Measurements from ENCODE around the gene CYP27B1. TPM values are rescaled to one million over a fixed set of nuclear protein-coding genes. Genes with fewer than 3 reads are reported as not detected.

Gene CYP27B1, protein sequence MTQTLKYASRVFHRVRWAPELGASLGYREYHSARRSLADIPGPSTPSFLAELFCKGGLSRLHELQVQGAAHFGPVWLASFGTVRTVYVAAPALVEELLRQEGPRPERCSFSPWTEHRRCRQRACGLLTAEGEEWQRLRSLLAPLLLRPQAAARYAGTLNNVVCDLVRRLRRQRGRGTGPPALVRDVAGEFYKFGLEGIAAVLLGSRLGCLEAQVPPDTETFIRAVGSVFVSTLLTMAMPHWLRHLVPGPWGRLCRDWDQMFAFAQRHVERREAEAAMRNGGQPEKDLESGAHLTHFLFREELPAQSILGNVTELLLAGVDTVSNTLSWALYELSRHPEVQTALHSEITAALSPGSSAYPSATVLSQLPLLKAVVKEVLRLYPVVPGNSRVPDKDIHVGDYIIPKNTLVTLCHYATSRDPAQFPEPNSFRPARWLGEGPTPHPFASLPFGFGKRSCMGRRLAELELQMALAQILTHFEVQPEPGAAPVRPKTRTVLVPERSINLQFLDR
- total RNA-seq = under 0.01 and 0.67 TPM in 2 replicates

DNA sequence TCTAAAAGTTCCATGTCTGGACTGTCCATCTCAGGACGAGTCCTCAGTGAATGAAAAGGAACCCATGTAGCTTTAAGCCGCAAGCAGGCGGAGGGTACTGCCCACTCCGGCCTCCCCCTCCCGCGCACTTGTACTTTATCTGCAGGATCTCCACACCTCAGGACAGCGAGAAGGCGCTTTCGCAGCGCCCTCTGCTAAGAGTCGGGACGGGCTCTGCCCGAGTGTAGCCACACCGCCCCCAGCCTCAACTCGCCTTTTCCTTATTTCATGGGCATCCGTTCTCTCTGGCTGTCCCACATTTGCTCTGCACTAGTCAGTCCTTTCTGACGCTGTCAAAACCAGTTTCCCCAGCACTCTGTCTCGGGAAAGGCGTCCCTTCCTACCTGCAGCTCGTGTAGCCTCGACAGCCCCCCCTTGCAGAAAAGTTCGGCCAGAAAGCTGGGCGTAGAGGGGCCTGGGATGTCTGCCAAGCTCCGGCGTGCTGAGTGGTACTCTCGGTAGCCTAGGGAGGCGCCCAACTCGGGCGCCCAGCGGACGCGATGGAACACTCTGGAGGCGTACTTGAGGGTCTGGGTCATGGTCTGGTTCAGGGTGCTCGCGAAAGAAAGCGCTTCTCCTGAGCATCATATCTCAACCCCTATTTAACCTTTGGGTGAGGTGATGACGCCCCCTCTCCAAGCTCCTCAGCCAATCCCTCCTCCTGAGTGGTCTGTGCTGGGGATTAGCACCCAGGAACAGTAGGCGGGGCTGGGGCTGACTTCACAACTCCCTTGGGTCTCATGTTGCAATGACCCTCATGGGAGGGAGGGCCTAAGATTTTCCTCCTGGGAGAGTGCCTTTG is at the start of gene CYP27B1:
Gene CYP27B1 (minus strand): TSS at position 615 of the 841 bp plus-strand sequence. CDS start 37 bp downstream, at position 578.

DNA sequence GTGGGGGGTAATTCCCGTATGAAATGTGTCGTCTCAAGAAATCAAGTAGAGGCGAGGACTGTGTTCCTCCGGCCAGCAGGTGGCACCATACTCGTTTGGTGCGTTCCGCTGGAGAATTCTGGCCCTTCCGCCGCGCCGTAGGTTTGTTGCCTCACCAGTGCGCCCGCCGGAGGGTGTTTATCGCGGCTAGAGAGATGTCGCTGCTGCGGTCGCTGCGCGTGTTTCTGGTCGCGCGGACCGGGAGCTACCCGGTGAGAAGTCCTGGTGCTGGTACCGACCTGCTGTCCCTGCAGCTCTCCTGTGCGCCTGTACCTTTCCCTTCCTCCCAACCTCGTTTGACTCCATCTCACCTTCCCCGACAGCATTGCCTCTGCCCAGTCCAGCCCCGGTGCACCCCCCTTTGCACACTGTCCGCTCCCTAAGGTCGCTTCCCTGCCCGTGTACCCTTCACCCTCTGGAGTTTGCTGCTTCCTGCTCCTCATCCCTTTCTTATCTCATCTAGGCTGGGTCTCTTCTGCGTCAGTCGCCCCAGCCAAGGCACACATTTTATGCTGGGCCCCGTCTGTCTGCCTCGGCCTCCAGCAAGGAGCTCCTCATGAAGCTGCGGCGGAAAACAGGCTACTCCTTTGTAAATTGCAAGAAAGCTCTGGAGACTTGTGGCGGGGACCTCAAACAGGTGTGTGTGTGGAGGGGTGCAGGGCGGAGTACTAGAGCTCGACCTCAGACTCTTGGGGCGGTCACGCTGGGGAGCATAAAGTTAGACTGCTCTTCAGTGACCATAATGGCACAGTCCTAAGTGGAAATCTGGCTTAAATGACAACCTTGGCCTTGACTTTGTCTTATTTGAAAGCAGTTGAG is 16.0 kb upstream of the CYP27B1 start, which contains the start of gene TSFM:
Gene TSFM (plus strand): TSS at position 180 of the 858 bp plus-strand sequence. CDS start 15 bp downstream, at position 195.

DNA sequence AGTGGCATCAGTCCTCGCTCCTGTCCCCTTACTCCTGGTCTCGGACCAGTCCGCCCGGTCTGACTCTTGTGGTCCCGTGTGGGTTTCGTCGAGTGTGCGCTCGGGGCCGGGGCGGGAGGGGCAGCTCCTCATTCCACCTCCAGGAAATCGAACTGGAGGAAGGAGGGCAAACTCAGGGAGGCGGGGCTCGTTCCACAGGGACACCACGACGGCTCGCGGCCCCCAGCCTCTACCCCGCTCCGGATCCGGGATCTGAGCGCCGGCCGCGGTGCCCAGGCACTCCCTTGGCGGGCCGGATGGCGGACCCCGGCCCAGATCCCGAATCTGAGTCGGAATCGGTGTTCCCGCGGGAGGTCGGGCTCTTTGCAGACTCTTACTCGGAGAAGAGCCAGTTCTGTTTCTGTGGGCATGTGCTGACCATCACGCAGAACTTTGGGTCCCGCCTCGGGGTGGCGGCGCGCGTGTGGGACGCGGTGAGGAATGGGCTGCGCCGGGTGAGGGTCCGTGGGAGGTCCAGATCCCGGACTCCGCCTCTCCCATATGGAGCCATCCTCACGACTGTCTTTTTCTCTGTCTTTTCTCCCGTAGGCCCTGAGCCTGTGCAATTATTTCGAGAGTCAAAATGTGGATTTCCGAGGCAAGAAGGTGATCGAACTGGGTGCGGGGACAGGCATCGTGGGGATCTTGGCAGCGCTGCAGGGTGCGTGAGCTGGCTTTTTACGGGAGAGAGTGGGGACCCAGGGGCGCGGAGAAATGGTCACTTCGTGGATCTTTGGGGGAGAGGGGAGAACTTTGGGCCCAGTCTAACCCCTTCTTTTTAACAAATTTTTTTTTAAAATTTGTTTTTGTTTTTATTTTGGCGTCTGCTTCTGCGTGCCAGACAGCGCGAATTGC is 5.8 kb upstream of the CYP27B1 start, which contains the start of gene EEF1AKMT3:
Gene EEF1AKMT3 (plus strand): TSS at position 186 of the 894 bp plus-strand sequence. CDS start 111 bp downstream, at position 297.

GRCh38 chr12:57771873-57772428 is 5.1 kb upstream of the CYP27B1 start, which contains the start of gene METTL1:
Gene METTL1 (minus strand): TSS chr12:57772105. CDS start chr12:57772083, 22 bp downstream.

GRCh38 chr12:57754411-57755193 is 12.3 kb downstream of the CYP27B1 start, which contains the start of gene MARCHF9:
Gene MARCHF9 (plus strand): TSS chr12:57755103. CDS start chr12:57755529, 426 bp downstream.

GRCh38 chr12:57751788-57752667 is 14.8 kb downstream of the CYP27B1 start, which contains the start of gene CDK4:
Gene CDK4 (minus strand): TSS chr12:57752310. CDS start chr12:57751717, 593 bp downstream.

GRCh38 chr12:57744777-57745484 is 21.9 kb downstream of the CYP27B1 start, which contains the start of gene TSPAN31:
Gene TSPAN31 (plus strand): TSS chr12:57745039. CDS start chr12:57745155, 116 bp downstream.

GRCh38 chr12:57738661-57739237 is 28.1 kb downstream of the CYP27B1 start, which contains the start of gene AGAP2:
Gene AGAP2 (minus strand): TSS chr12:57738742. CDS start chr12:57738246, 496 bp downstream.

Small RNA genes lying within 50 kb of the gene (small RNA-seq; reads per million reads assigned to genes)
- gene RNU6-1083P = not detected

Other genes with a start within 250 kb of the CYP27B1 start
- gene DDIT3, start 246.6 kb downstream of the CYP27B1 start, total RNA-seq = 4.9 and 5.9 TPM in 2 replicates
- 9.3 and 12.7 TPM in 2 replicates for gene MBD6, start 244.3 kb downstream of the CYP27B1 start, total RNA-seq
- 145 and 151 TPM in 2 replicates for gene DCTN2, start 219.9 kb downstream of the CYP27B1 start, total RNA-seq
- not detected in 2 replicates for gene KIF5A, start 217.0 kb downstream of the CYP27B1 start, total RNA-seq
- gene PIP4K2C, start 175.9 kb downstream of the CYP27B1 start, total RNA-seq = 9.1 and 9.6 TPM in 2 replicates
- gene DTX3, start 162.3 kb downstream of the CYP27B1 start, total RNA-seq = 0.48 and 1.3 TPM in 2 replicates
- gene ARHGEF25, start 155.6 kb downstream of the CYP27B1 start, total RNA-seq = 0.10 and 0.98 TPM in 2 replicates
- not detected in 2 replicates for gene B4GALNT1, start 133.9 kb downstream of the CYP27B1 start, total RNA-seq
- 182 and 199 TPM in 2 replicates for gene OS9, start 72.9 kb downstream of the CYP27B1 start, total RNA-seq
- gene AGAP2, start 28.3 kb downstream of the CYP27B1 start, total RNA-seq = 0.29 and 0.33 TPM in 2 replicates
- 33.3 and 47.4 TPM in 2 replicates for gene TSPAN31, start 22.0 kb downstream of the CYP27B1 start, total RNA-seq
- gene CDK4, start 14.8 kb downstream of the CYP27B1 start, total RNA-seq = 215 and 222 TPM in 2 replicates
- gene MARCHF9, start 12.0 kb downstream of the CYP27B1 start, total RNA-seq = 2.7 and 7.5 TPM in 2 replicates
- gene METTL1, start 5.0 kb upstream of the CYP27B1 start, total RNA-seq = 5.9 TPM in 2 replicates
- 8.8 and 10.5 TPM in 2 replicates for gene EEF1AKMT3, start 5.5 kb upstream of the CYP27B1 start, total RNA-seq
- 15.7 and 17.4 TPM in 2 replicates for gene TSFM, start 15.7 kb upstream of the CYP27B1 start, total RNA-seq
- gene AVIL, start 51.7 kb upstream of the CYP27B1 start, total RNA-seq = 0.98 and 1.1 TPM in 2 replicates
- 81.9 and 99.9 TPM in 2 replicates for gene CTDSP2, start 79.7 kb upstream of the CYP27B1 start, total RNA-seq
- gene ATP23, start 174.5 kb upstream of the CYP27B1 start, total RNA-seq = 5.1 and 5.6 TPM in 2 replicates

Data from vein endothelial cell (primary cell).